OCI-LY7 (cell line): Measurements from ENCODE around the gene LRRK1. TPM values are rescaled to one million over a fixed set of nuclear protein-coding genes. Genes with fewer than 3 reads are reported as not detected.
A peak's percentile ranks its signal among the peaks of the same experiment; 100 is the strongest.

Experiments used
- BruUV-seq: library from RNA; stranded (reverse); fragments of 400-500 nt; replicated peaks from 2 replicates; lab custom pipeline; 2021; lab: Mats Ljungman, UMichigan
- CTCF ChIA-PET: fragments of 300-600 bp; sonication (Branson Sonifier 250); formaldehyde crosslinking; loops from one replicate; lab custom pipeline; 2022; ENCODE audit warnings: antibody characterized with exemption; ENCODE audit not compliant: unreplicated experiment; lab: Charles Lee
- POLR2A ChIA-PET: fragments of 300-600 bp; sonication (Branson Sonifier 250); formaldehyde crosslinking; loops from one replicate; lab custom pipeline; 2022; ENCODE audit warnings: antibody characterized with exemption; lab: Charles Lee
- DNase-seq: peaks from one replicate; pipeline ENCODE4 v3.0.0-alpha.2; 2015; ENCODE audit warnings: low spot score
- H2AFZ ChIP-seq: fragments of 200-600 bp; sonication (generic), shearing (Covaris generic); 2 replicates; pipeline ENCODE4 v1.6.1; 2014; ENCODE audit warnings: mild to moderate bottlenecking, antibody characterized with exemption, low read length, moderate library complexity
- H3K27ac ChIP-seq: fragments of 200-600 bp; sonication (generic); 2 replicates; pipeline ENCODE4 v1.5.1; 2014; ENCODE audit warnings: mixed run types, low read depth, mild to moderate bottlenecking, moderate library complexity, low read length, inconsistent platforms; ENCODE audit not compliant: poor library complexity, severe bottlenecking
- H3K36me3 ChIP-seq: fragments of 200-600 bp; sonication (generic); 2 replicates; pipeline ENCODE4 v1.6.1; 2014; ENCODE audit warnings: mild to moderate bottlenecking, antibody characterized with exemption, low read length, moderate library complexity, mixed read lengths; ENCODE audit not compliant: insufficient read depth
- H3K4me1 ChIP-seq: fragments of 200-600 bp; sonication (generic); 2 replicates; pipeline ENCODE4 v1.5.1; 2014; ENCODE audit warnings: mild to moderate bottlenecking, low read length; ENCODE audit not compliant: insufficient read depth, poor library complexity, severe bottlenecking
- H3K4me2 ChIP-seq: fragments of 200-600 bp; sonication (generic); 2 replicates; pipeline ENCODE4 v1.6.1; 2014; ENCODE audit warnings: mild to moderate bottlenecking, low read length
- H3K4me3 ChIP-seq: fragments of 200-600 bp; sonication (generic); 2 replicates; pipeline ENCODE4 v1.5.1; 2014; ENCODE audit warnings: mild to moderate bottlenecking, low read depth, low read length; ENCODE audit not compliant: poor library complexity, severe bottlenecking
- H3K79me2 ChIP-seq: fragments of 200-600 bp; sonication (generic); 2 replicates; pipeline ENCODE4 v1.6.1; 2016; ENCODE audit warnings: low read depth, mild to moderate bottlenecking, low read length, moderate library complexity, mixed read lengths; ENCODE audit not compliant: insufficient read depth
- H3K9me2 ChIP-seq: fragments of 200-600 bp; sonication (generic); 2 replicates; pipeline ENCODE4 v1.6.1; 2016; ENCODE audit warnings: mild to moderate bottlenecking, low read length, mixed read lengths; ENCODE audit not compliant: insufficient read depth
- H3K9me3 ChIP-seq: fragments of 200-600 bp; sonication (generic); 2 replicates; pipeline ENCODE4 v1.6.1; 2014; ENCODE audit warnings: mild to moderate bottlenecking, mixed run types, low read length, mixed read lengths
- H4K20me1 ChIP-seq: fragments of 200-600 bp; sonication (generic); 2 replicates; pipeline ENCODE4 v1.6.1; 2014; ENCODE audit warnings: mild to moderate bottlenecking, antibody characterized with exemption, low read length, moderate library complexity, mixed read lengths; ENCODE audit not compliant: insufficient read depth
- EZH2phosphoT487 ChIP-seq: fragments of 200-600 bp; sonication (generic); IDR thresholded peaks from 2 replicates; pipeline ENCODE4 v1.6.1; 2018; ENCODE audit warnings: low read depth, borderline replicate concordance, mild to moderate bottlenecking, mixed run types, antibody characterized with exemption, low read length, moderate library complexity, mixed read lengths
- intact Hi-C: fragments of 100-400 bp; cut with micrococcal nuclease; formaldehyde crosslinking; loops from one replicate; pipeline ENCODE4 v1.10.0; 2022; ENCODE audit not compliant: unreplicated experiment
- total RNA-seq, 2 experiments: library from RNA; depleted of rRNA in 1 of 2; stranded (reverse); fragments of >200 nt in 1 of 2; shearing (Covaris generic) in 1 of 2; gene quantifications; 2 replicates each; pipeline ENCODE4 v1.2.3, GENCODE V29; 2014 to 2022
- TF ChIP-seq, protein P1 (sequence below): fragments of 200-600 bp; sonication (generic); conservative IDR thresholded peaks from 2 replicates; pipeline ENCODE4 v1.5.1; 2014; ENCODE audit warnings: mild to moderate bottlenecking, antibody characterized with exemption, low read length, moderate library complexity, mixed read lengths

LRRK1 gene
- total RNA-seq, 2 experiments from 2014 or later, result 92.3 to 233 TPM

DNA sequence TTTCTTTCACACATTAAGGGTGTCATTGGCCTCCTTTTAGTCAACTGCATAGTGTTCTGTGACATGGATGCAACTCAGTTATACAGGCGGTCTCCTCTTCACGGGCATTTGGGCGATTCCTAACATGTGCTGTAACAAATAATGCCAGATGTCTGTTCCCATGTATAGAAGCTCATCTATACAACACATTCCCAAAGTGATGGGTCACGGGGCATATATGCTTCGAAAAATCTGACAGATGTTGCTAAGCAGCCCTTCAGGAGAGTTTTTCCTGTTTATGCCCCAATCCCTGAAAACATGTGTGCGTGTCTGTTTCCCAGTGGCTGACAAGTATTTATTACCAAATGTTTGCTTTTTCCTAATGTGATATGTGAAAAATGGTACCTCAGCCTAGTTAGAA, 25.8 kb downstream of the LRRK1 start:
- no peak overlapping the region for H3K4me2 ChIP-seq
- CTCF ChIA-PET, result no interaction called here
- peaks cover 12% of the 10 kb centered on the region; the same call in 1 of the 2 replicates for H3K9me3 ChIP-seq
- H3K79me2 ChIP-seq, result peaks cover 100% of the 10 kb centered on the region
- peaks cover 98% of the 10 kb centered on the region for H3K36me3 ChIP-seq
- POLR2A ChIA-PET, result interaction anchor here (0.6 to 3.0 kb wide), 7 partner anchors 11 to 1363 kb away, joined by 3 to 17 read pairs (median 3); no protein-coding TSS in a partner anchor
- H2AFZ ChIP-seq, result no peak overlapping the region
- TF ChIP-seq, protein P1, sequence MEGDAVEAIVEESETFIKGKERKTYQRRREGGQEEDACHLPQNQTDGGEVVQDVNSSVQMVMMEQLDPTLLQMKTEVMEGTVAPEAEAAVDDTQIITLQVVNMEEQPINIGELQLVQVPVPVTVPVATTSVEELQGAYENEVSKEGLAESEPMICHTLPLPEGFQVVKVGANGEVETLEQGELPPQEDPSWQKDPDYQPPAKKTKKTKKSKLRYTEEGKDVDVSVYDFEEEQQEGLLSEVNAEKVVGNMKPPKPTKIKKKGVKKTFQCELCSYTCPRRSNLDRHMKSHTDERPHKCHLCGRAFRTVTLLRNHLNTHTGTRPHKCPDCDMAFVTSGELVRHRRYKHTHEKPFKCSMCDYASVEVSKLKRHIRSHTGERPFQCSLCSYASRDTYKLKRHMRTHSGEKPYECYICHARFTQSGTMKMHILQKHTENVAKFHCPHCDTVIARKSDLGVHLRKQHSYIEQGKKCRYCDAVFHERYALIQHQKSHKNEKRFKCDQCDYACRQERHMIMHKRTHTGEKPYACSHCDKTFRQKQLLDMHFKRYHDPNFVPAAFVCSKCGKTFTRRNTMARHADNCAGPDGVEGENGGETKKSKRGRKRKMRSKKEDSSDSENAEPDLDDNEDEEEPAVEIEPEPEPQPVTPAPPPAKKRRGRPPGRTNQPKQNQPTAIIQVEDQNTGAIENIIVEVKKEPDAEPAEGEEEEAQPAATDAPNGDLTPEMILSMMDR, result no peak
- H4K20me1 ChIP-seq, result peaks cover 3% of the 10 kb centered on the region; the same call in 1 of the 2 replicates
- no peak for DNase-seq
- intact Hi-C loops, result no loop called here
- peaks cover 66% of the 10 kb centered on the region for H3K4me1 ChIP-seq
- no peaks in the 10 kb centered on the region for H3K9me2 ChIP-seq
- H3K4me3 ChIP-seq, result no peak overlapping the region
- peak overlapping the region; percentile 43 for H3K27ac ChIP-seq
- no TSS peak for BruUV-seq

DNA sequence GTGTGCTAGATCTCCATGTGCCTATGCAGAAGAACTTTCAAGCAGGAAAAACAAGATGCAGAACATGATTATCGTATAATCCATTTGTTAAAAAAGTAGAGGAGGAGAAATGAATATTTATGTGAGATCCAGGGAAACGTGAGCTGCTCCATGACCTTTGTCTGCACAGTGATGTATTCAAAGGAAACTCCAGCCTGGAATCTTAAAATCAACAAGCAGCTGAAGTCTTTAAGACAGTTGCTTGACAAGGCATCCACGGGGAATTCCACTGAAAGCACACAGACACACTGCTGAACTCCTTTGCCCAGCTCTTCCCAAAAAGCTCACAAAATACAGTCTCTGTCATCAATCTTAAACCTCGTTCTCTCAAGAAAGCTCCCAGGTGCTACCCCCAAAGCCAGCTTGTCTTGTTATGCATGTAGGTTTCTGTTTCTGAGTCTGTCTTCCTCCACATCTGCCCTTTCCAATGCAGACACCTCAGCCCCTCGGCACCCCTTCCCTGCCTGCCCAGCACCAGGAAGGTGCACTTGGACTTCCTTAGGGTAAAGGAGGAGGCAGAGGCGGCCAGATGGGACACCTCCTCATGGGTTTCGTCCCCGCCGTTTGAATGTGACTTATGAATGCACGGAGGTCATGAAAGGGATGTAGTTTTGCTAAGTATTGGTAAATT, 28.7 kb downstream of the LRRK1 start:
- no peaks in the 10 kb centered on the region for H3K9me2 ChIP-seq
- no peaks in the 10 kb centered on the region for H4K20me1 ChIP-seq
- BruUV-seq, result no TSS peak
- H3K27ac ChIP-seq, result no peak overlapping the region
- H3K4me1 ChIP-seq, result peaks cover 37% of the 10 kb centered on the region
- no peak for TF ChIP-seq EZH2phosphoT487
- TF ChIP-seq, protein P1, result no peak
- H3K4me3 ChIP-seq, result no peak overlapping the region
- intact Hi-C loops, result no loop called here
- peaks cover 94% of the 10 kb centered on the region for H3K36me3 ChIP-seq
- H3K4me2 ChIP-seq, result no peak overlapping the region
- ChIA-PET POLR2A (interaction anchor here (0.8 to 1.6 kb wide), 3 partner anchors 19 to 32 kb away, joined by 4 to 5 read pairs (median 4); no protein-coding TSS in a partner anchor), CTCF (no interaction called here)
- peaks cover 98% of the 10 kb centered on the region for H3K79me2 ChIP-seq
- no peak for DNase-seq
- peaks cover 12% of the 10 kb centered on the region; the same call in 1 of the 2 replicates for H3K9me3 ChIP-seq
- no peak overlapping the region for H2AFZ ChIP-seq

DNA sequence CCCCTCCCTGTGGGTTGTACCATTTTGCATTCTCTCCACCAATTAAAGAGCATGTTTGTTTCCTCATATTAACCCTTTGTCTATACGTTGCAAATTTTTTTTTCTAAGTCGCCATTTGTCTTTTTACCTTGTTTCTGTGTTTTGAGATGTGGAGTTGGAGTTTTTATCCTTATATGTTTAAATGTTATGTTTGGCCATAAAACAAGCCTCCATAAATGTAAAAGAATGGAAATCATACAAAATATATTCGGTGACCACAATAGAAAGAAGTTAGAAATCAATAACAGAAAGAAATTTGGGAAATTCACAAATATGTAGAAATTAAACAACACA, 29.2 kb downstream of the LRRK1 start:
- intact Hi-C loops, result no loop called here
- Histone ChIP-seq H3K4me1 (peaks cover 32% of the 10 kb centered on the region), H3K9me3 (peaks cover 12% of the 10 kb centered on the region; the same call in 1 of the 2 replicates), H3K27ac (no peak overlapping the region), H2AFZ (no peak overlapping the region), H3K36me3 (peaks cover 94% of the 10 kb centered on the region), H4K20me1 (no peaks in the 10 kb centered on the region), H3K79me2 (peaks cover 98% of the 10 kb centered on the region), H3K4me2 (no peak overlapping the region), H3K4me3 (no peak overlapping the region), H3K9me2 (no peaks in the 10 kb centered on the region)
- ChIA-PET CTCF (no interaction called here), POLR2A (interaction anchor here (0.8 kb wide), 1 partner anchor 32 kb away, joined by 4 read pairs; no protein-coding TSS in a partner anchor)
- BruUV-seq, result no TSS peak
- TF ChIP-seq, protein P1, result no peak
- TF ChIP-seq EZH2phosphoT487, result no peak
- no peak for DNase-seq
